Choroid plexus epithelial cell (primary cell): ENCODE results near the gene CCR9.
"Not testable (repeated sequence)": the region's sequence is repeated elsewhere in the genome, so short reads cannot be mapped to it uniquely, and the experiment has no call there.

ENCODE experiments used
- DNase-seq: peaks from one replicate; pipeline ENCODE4 v3.0.0-alpha.2; 2010; ENCODE audit warnings: low read depth
- H3K4me3 ChIP-seq: 2 replicates; pipeline ENCODE4 v1.5.1; 2011; ENCODE audit warnings: low read depth, mild to moderate bottlenecking, control low read depth, low read length, moderate library complexity
- TF ChIP-seq, protein P1 (sequence below): conservative IDR thresholded peaks from 2 replicates; pipeline ENCODE4 v1.5.1; 2011; ENCODE audit warnings: low read depth, mild to moderate bottlenecking, control low read depth, inconsistent platforms, low read length, moderate library complexity

CCR9 gene

DNA sequence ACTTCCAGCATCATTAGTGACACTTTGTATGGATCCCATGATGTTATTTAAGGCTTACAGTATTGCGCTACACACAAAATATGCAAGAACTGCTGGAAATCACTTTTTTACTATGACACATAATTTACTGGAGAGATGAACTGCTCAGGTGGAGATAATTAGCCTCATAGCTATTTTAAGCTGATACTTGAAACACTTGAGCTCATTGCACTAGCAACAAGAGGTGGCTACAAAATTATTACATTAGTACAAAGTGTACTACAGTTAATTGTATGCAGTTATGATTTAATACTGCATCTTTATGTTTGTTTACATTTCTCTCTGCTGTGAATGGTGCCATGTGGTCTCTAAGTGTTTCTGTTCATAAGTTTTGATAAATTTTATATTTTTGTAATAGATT is 38.0 kb upstream of the CCR9 start:
- DNase-seq: no peak
- TF ChIP-seq, protein P1, sequence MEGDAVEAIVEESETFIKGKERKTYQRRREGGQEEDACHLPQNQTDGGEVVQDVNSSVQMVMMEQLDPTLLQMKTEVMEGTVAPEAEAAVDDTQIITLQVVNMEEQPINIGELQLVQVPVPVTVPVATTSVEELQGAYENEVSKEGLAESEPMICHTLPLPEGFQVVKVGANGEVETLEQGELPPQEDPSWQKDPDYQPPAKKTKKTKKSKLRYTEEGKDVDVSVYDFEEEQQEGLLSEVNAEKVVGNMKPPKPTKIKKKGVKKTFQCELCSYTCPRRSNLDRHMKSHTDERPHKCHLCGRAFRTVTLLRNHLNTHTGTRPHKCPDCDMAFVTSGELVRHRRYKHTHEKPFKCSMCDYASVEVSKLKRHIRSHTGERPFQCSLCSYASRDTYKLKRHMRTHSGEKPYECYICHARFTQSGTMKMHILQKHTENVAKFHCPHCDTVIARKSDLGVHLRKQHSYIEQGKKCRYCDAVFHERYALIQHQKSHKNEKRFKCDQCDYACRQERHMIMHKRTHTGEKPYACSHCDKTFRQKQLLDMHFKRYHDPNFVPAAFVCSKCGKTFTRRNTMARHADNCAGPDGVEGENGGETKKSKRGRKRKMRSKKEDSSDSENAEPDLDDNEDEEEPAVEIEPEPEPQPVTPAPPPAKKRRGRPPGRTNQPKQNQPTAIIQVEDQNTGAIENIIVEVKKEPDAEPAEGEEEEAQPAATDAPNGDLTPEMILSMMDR: no peak
- no peak overlapping the region for H3K4me3 ChIP-seq

DNA sequence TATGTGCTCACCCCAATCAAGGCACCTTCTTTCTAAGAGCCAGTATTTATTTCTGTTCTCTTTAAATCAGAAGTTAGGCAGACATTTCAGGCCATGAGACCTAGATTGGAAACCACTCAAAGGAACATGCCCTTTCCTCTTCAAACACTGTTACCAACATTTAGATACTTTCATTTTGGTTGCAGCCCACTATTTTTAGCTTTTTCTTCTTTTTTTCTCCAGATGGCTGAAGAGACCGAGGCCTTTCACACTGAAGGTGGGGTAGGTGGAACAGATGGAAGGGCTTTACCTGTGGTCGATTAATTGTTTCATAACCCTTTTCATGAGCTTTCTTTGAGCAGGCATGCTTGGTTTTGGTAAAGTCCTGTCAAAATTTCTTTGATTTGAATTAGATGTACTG is 33.5 kb upstream of the CCR9 start:
- H3K4me3 ChIP-seq: no peak overlapping the region

DNA sequence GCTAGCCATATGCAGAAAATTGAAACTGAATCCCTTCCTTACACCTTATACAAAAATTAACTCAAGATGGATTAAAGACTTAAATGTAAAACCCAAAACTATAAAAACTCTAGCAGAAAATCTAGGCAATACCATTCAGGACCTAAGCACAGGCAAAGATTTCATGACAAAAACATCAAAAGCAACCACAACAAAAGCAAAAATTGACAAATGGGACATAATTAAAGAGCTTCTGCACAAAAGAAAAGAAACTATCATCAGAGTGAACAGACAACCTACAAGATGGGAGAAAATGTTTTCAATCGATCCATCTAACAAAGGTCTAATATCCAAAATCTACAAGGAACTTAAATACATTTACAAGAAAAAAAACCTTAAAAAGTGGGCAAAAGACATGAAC is 30.0 kb upstream of the CCR9 start:
- DNase-seq: not testable (repeated sequence)

More for the DNA sequence above, 33.5 kb upstream of the CCR9 start:
- TF ChIP-seq, protein P1: no peak
- DNase-seq: no peak

DNA sequence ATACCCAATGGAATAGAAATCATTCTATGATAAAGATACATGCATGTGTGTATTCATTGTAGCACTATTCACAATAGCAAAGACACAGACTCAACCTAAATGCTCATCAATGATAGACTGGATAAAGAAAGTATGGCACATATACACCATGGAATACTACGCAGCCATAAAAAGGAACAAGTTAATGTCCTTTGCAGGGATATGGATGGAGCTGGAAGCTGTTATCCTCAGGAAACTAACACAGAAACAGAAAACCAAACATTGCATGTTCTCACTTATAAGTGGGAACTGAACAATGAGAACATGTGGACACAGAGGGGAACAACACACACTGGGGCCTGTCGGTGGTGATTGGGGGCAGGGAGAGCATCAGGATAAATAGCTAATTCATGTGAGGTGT is 29.3 kb upstream of the CCR9 start:
- not testable (repeated sequence) for DNase-seq

More for the DNA sequence above, 30.0 kb upstream of the CCR9 start:
- not testable (repeated sequence) for H3K4me3 ChIP-seq

DNA sequence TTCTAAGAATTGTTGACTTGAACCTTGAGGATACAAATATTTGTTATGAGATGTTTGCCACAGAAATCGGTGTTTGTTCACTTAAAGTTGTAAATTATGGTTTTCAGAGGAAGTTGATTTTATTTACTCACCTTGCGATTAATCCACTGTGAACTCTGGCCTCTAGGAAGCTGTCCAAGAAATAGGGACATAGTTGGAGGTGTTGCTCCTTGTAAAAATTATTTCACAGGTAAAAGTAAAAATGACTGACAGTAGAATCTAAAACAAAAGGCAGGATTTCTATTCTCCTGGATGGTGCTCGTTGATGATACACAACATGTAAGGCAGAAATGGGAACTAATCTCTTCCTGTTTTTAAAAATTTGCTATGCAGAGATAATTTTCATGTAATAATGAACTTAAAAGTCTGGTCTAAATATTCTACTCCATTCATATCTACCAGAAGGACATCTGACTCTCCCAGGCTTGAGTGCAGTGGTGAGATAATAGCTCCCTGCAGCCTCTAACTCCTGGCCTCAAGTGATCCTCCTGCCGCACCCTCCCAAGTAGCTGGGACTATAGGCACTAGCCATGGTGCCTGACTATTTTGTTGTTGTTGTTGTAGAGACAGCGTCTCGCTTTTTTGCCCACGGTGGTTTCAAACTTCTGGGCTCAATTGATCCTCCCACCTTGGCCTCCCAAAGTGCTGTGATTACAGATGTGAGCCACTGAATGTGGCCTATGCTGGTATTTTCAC is 27.4 kb upstream of the CCR9 start:
- TF ChIP-seq, protein P1: no peak
- DNase-seq: no peak
- no peak overlapping the region for H3K4me3 ChIP-seq

More for the DNA sequence above, 29.3 kb upstream of the CCR9 start:
- not testable (repeated sequence) for H3K4me3 ChIP-seq

DNA sequence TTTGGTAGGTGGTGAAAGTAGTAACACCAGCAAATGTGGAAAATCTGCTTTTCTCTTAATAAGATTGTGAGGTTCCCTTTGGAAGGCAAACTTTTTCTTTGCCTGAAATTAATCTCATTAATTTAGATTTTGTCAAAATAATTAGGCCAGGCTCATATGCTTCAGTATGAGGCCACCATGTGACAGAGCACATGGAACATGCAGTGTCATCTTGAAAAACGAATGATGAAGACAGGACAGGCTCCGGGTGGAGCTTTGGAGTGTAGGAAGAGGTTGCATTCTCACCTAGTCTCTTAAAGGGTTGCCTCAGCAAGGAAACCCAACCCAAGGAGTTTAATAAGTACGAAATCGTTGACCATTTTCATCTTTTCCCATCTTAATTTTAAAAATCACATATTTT is 25.9 kb upstream of the CCR9 start:
- no peak for DNase-seq
- H3K4me3 ChIP-seq: no peak overlapping the region
- TF ChIP-seq, protein P1: no peak

DNA sequence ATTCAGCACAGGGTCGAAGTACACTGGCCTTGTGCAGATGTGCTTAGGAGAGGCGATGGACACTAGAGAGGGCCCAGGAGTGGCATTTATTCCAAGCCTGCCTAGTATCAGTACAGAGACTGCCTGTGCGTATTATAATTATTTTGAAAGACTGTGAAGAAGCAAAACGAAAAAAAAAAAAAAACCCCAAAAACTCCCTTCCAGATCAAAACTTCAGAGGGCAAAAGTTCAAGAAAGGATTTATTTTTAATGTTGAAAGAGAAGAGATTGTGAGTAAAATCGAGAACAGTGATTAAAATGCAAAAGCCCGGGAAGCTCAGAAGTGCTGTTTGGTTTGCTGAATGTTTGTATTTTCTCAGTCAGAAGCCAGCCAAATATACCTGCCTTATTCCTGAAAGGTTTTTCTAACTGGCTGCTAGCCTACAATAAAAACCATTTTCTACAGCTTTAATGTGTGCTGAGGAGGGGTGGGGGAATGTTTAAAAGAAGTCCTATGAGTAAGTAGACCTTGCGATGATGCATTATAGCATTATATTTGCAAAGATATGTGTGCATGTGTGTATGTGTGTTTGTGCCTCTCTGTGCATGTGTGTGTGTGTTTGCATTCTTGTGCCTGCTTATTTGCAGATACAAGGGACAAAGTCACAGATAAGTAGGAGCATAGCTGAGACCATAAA is 25.2 kb upstream of the CCR9 start:
- TF ChIP-seq, protein P1: no peak
- H3K4me3 ChIP-seq: no peak overlapping the region
- no peak for DNase-seq
